NCI-H748 (cell line): ENCODE data around the gene EMC8.

Source experiments
- DNase-seq: peaks from one replicate; lab custom pipeline; 2025; ENCODE audit not compliant: unreplicated experiment; lab: John Stamatoyannopoulos, UW

Gene EMC8

GRCh38 chr16:85733839-85734170 is 65.5 kb downstream of the EMC8 start:
- no peak for DNase-seq

GRCh38 chr16:85733155-85733838 is 66.0 kb downstream of the EMC8 start:
- DNase-seq = no peak

- no peak for DNase-seq
Measured at GRCh38 chr16:85731179-85731578, 68.2 kb downstream of the EMC8 start.

GRCh38 chr16:85730186-85730465 is 69.2 kb downstream of the EMC8 start:
- no peak for DNase-seq

GRCh38 chr16:85729452-85730185 is 69.7 kb downstream of the EMC8 start:
- DNase-seq = no peak

- DNase-seq = no peak
Measured at GRCh38 chr16:85728879-85729278, 70.5 kb downstream of the EMC8 start.
